ENCODE measurements around the gene IRF3. TPM values are rescaled to one million over a fixed set of nuclear protein-coding genes. Genes with fewer than 3 reads are reported as not detected.

The IRF3 gene
- polyA plus RNA-seq, 1 donor (not counting 4 experiments of a cell fraction or from before 2014, with no cell fraction given), result 50.4 TPM

GRCh38 chr19:49687150-49687549 lies 21.5 kb upstream of the IRF3 start:
- Histone ChIP-seq H3K9me1 (ENCODE audit: control insufficient read depth, extremely low read depth, insufficient read depth, low read length) (no peaks in the 10 kb centered on the region), H3K4me2 (ENCODE audit: control insufficient read depth, extremely low read depth, insufficient read depth, low read depth, low read length) (no peak overlapping the region), H3K4me3 (ENCODE audit: control insufficient read depth in 2 of 3, extremely low read depth in 1 of 3, insufficient read depth in 2 of 3, low read depth in 1 of 3, low read length in 3 of 3) (no peak overlapping the region), H2AFZ (ENCODE audit: control insufficient read depth, low read length) (no peak overlapping the region), H3K36me3 (ENCODE audit: control insufficient read depth in 2 of 2, extremely low read depth in 1 of 2, insufficient read depth in 2 of 2, low read length in 2 of 2) (peaks cover 34 to 38% of the 10 kb centered on the region in 2 experiments), H3K79me2 (ENCODE audit: control insufficient read depth, insufficient read depth, low read length) (peaks cover 6% of the 10 kb centered on the region), H3K9me3 (ENCODE audit: control insufficient read depth, low read depth, low read length) (no peaks in the 10 kb centered on the region), H4K20me1 (ENCODE audit: control insufficient read depth, extremely low read depth, insufficient read depth, low read length) (peaks cover 7% of the 10 kb centered on the region), H3K27ac (ENCODE audit: control insufficient read depth, insufficient read depth, low read length) (no peak overlapping the region), H3K4me1 (ENCODE audit: control insufficient read depth, extremely low read depth, insufficient read depth, low read length) (peaks cover 21% of the 10 kb centered on the region), H3K27me3 (ENCODE audit: control insufficient read depth, extremely low read depth, insufficient read depth, low read length) (no peaks in the 10 kb centered on the region), H3K9ac (ENCODE audit: control insufficient read depth, extremely low read depth, insufficient read depth, low read length) (no peak overlapping the region)
- TF ChIP-seq CTCF (optimal IDR thresholded peaks at IDR 0.05 in 1 of 3, IDR thresholded peaks at IDR 0.05 in 1 of 3, conservative IDR thresholded peaks at IDR 0.05 in 1 of 3; ENCODE audit: extremely low read depth in 1 of 3, insufficient read depth in 2 of 3, low read length in 3 of 3) (no peak), EZH2 (IDR thresholded peaks at IDR 0.05; ENCODE audit: low read length) (no peak)
- dilution Hi-C loops (cut with MboI; ENCODE audit: extremely low pct_ligation_motif_present, low sequenced_read_pairs), result no loop called here
- FAIRE-seq, result no peak
- DNase-seq (ENCODE audit: low read depth, low spot score), result no peak

GRCh38 chr19:49686503-49687088 lies 20.9 kb upstream of the IRF3 start:
- FAIRE-seq (no peak), DNase-seq (ENCODE audit: low read depth, low spot score) (no peak)
- no peaks in the 10 kb centered on the region for H3K9me3 ChIP-seq (ENCODE audit: control insufficient read depth, low read depth, low read length)
- peaks cover 38 to 43% of the 10 kb centered on the region in 2 experiments for H3K36me3 ChIP-seq (ENCODE audit: control insufficient read depth in 2 of 2, extremely low read depth in 1 of 2, insufficient read depth in 2 of 2, low read length in 2 of 2)
- no peak overlapping the region for H2AFZ ChIP-seq (ENCODE audit: control insufficient read depth, low read length)
- H3K9me1 ChIP-seq (ENCODE audit: control insufficient read depth, extremely low read depth, insufficient read depth, low read length), result no peaks in the 10 kb centered on the region
- peaks cover 12% of the 10 kb centered on the region for H4K20me1 ChIP-seq (ENCODE audit: control insufficient read depth, extremely low read depth, insufficient read depth, low read length)
- H3K9ac ChIP-seq (ENCODE audit: control insufficient read depth, extremely low read depth, insufficient read depth, low read length), result no peak overlapping the region
- H3K27ac ChIP-seq (ENCODE audit: control insufficient read depth, insufficient read depth, low read length), result no peak overlapping the region
- H3K4me2 ChIP-seq (ENCODE audit: control insufficient read depth, extremely low read depth, insufficient read depth, low read depth, low read length), result no peak overlapping the region
- dilution Hi-C loops (cut with MboI; ENCODE audit: extremely low pct_ligation_motif_present, low sequenced_read_pairs), result no loop called here
- no peak overlapping the region for H3K4me3 ChIP-seq (ENCODE audit: control insufficient read depth in 2 of 3, extremely low read depth in 1 of 3, insufficient read depth in 2 of 3, low read depth in 1 of 3, low read length in 3 of 3)
- peaks cover 12% of the 10 kb centered on the region for H3K79me2 ChIP-seq (ENCODE audit: control insufficient read depth, insufficient read depth, low read length)
- no peak for TF ChIP-seq CTCF (optimal IDR thresholded peaks at IDR 0.05 in 1 of 3, IDR thresholded peaks at IDR 0.05 in 1 of 3, conservative IDR thresholded peaks at IDR 0.05 in 1 of 3; ENCODE audit: extremely low read depth in 1 of 3, insufficient read depth in 2 of 3, low read length in 3 of 3)
- TF ChIP-seq EZH2 (IDR thresholded peaks at IDR 0.05; ENCODE audit: low read length), result no peak
- H3K27me3 ChIP-seq (ENCODE audit: control insufficient read depth, extremely low read depth, insufficient read depth, low read length), result no peaks in the 10 kb centered on the region
- peaks cover 21% of the 10 kb centered on the region for H3K4me1 ChIP-seq (ENCODE audit: control insufficient read depth, extremely low read depth, insufficient read depth, low read length)

Data from keratinocyte (primary cell).